HEK293 (cell line): Measurements from ENCODE around the gene XCL1.

Experiments
- AEBP2 ChIP-seq: fragments of 450-650 bp; formaldehyde crosslinking; IDR thresholded peaks from 2 replicates; pipeline ENCODE4 v1.5.1; 2016; ENCODE audit warnings: missing biosample characterization, missing genetic modification characterization, borderline replicate concordance
- BCL6B ChIP-seq: fragments of 450-650 bp; formaldehyde crosslinking; IDR thresholded peaks from 2 replicates; pipeline ENCODE4 v1.5.1; 2017; ENCODE audit warnings: missing biosample characterization, missing genetic modification characterization
- GLI4 ChIP-seq: fragments of 450-650 bp; formaldehyde crosslinking; IDR thresholded peaks from 2 replicates; pipeline ENCODE4 v1.5.1; 2016; ENCODE audit warnings: missing biosample characterization, missing genetic modification characterization
- HOXD13 ChIP-seq: sonication (generic); formaldehyde crosslinking; IDR thresholded peaks from 2 replicates; pipeline ENCODE4 v1.8.0; 2022; ENCODE audit warnings: missing genetic modification reagents, borderline replicate concordance
- IKZF3 ChIP-seq: fragments of 450-650 bp; IDR thresholded peaks from 2 replicates; pipeline ENCODE4 v1.5.0; 2018; ENCODE audit warnings: missing biosample characterization, mild to moderate bottlenecking, missing genetic modification characterization, moderate library complexity
- INSM2 ChIP-seq: fragments of 450-650 bp; formaldehyde crosslinking; IDR thresholded peaks from 2 replicates; pipeline ENCODE4 v1.5.1; 2016; ENCODE audit warnings: missing biosample characterization, missing genetic modification characterization
- KLF10 ChIP-seq: fragments of 450-650 bp; IDR thresholded peaks from 2 replicates; pipeline ENCODE4 v1.5.1; 2018; ENCODE audit warnings: missing biosample characterization, mild to moderate bottlenecking, missing genetic modification characterization
- KLF8 ChIP-seq: fragments of 450-650 bp; formaldehyde crosslinking; IDR thresholded peaks from 2 replicates; pipeline ENCODE4 v1.5.1; 2016; ENCODE audit warnings: missing biosample characterization, missing genetic modification characterization
- MZF1 ChIP-seq: fragments of 450-650 bp; formaldehyde crosslinking; IDR thresholded peaks from 2 replicates; pipeline ENCODE4 v1.5.1; 2017; ENCODE audit warnings: missing biosample characterization, missing genetic modification characterization, borderline replicate concordance
- PRDM1 ChIP-seq: fragments of 450-650 bp; formaldehyde crosslinking; IDR thresholded peaks from 2 replicates; pipeline ENCODE4; 2016; ENCODE audit warnings: missing biosample characterization, missing genetic modification characterization
- SCRT2 ChIP-seq: fragments of 450-650 bp; formaldehyde crosslinking; IDR thresholded peaks from 2 replicates; pipeline ENCODE4 v1.5.1; 2016; ENCODE audit warnings: missing biosample characterization, missing genetic modification characterization
- ZBTB26 ChIP-seq: fragments of 450-650 bp; formaldehyde crosslinking; optimal IDR thresholded peaks from 2 replicates; pipeline ENCODE3; 2016; ENCODE audit warnings: missing biosample characterization, mild to moderate bottlenecking, missing genetic modification characterization
- ZBTB48 ChIP-seq: fragments of 450-650 bp; formaldehyde crosslinking; IDR thresholded peaks from 2 replicates; pipeline ENCODE4 v1.5.1; 2016; ENCODE audit warnings: missing biosample characterization, missing genetic modification characterization
- ZEB2 ChIP-seq: fragments of 450-650 bp; formaldehyde crosslinking; IDR thresholded peaks from 2 replicates; pipeline ENCODE4 v1.5.1; 2016; ENCODE audit warnings: missing biosample characterization, missing genetic modification characterization
- ZFP37 ChIP-seq: fragments of 450-650 bp; formaldehyde crosslinking; IDR thresholded peaks from 2 replicates; pipeline ENCODE4 v1.5.1; 2016; ENCODE audit warnings: missing biosample characterization, missing genetic modification characterization
- ZFP41 ChIP-seq: fragments of 450-650 bp; formaldehyde crosslinking; IDR thresholded peaks from 2 replicates; pipeline ENCODE4 v1.5.1; 2016; ENCODE audit warnings: missing biosample characterization, missing genetic modification characterization, borderline replicate concordance
- ZNF138 ChIP-seq: fragments of 450-650 bp; formaldehyde crosslinking; IDR thresholded peaks from 2 replicates; pipeline ENCODE4 v1.5.1; 2016; ENCODE audit warnings: missing biosample characterization, missing genetic modification characterization, borderline replicate concordance
- ZNF155 ChIP-seq: fragments of 450-650 bp; formaldehyde crosslinking; IDR thresholded peaks from 2 replicates; pipeline ENCODE4 v1.5.1; 2016; ENCODE audit warnings: missing biosample characterization, missing genetic modification characterization
- ZNF18 ChIP-seq: fragments of 450-650 bp; formaldehyde crosslinking; IDR thresholded peaks from 2 replicates; pipeline ENCODE4 v1.5.1; 2016; ENCODE audit warnings: missing biosample characterization, missing genetic modification characterization
- ZNF2 ChIP-seq: fragments of 450-650 bp; formaldehyde crosslinking; IDR thresholded peaks from 2 replicates; pipeline ENCODE4 v1.5.1; 2016; ENCODE audit warnings: missing biosample characterization, missing genetic modification characterization
- ZNF354C ChIP-seq: fragments of 450-650 bp; formaldehyde crosslinking; IDR thresholded peaks from 2 replicates; pipeline ENCODE4 v1.5.1; 2016; ENCODE audit warnings: missing biosample characterization, missing genetic modification characterization, low read depth, borderline replicate concordance
- ZNF391 ChIP-seq: fragments of 450-650 bp; formaldehyde crosslinking; IDR thresholded peaks from 2 replicates; pipeline ENCODE4 v1.5.1; 2016; ENCODE audit warnings: low read depth, missing biosample characterization, missing genetic modification characterization, borderline replicate concordance
- ZNF548 ChIP-seq: fragments of 450-650 bp; formaldehyde crosslinking; IDR thresholded peaks from 2 replicates; pipeline ENCODE4 v1.5.1; 2016; ENCODE audit warnings: missing biosample characterization, missing genetic modification characterization
- ZNF558 ChIP-seq: fragments of 450-650 bp; formaldehyde crosslinking; IDR thresholded peaks from 2 replicates; pipeline ENCODE4 v1.5.1; 2016; ENCODE audit warnings: missing biosample characterization, missing genetic modification characterization
- ZNF561 ChIP-seq: fragments of 450-650 bp; IDR thresholded peaks from 2 replicates; pipeline ENCODE4 v1.5.1; 2018; ENCODE audit warnings: missing biosample characterization, missing genetic modification characterization, borderline replicate concordance
- ZNF571 ChIP-seq: fragments of 450-650 bp; formaldehyde crosslinking; IDR thresholded peaks from 2 replicates; pipeline ENCODE4 v1.5.0; 2017; ENCODE audit warnings: missing biosample characterization, missing genetic modification characterization
- ZNF621 ChIP-seq: fragments of 450-650 bp; formaldehyde crosslinking; IDR thresholded peaks from 2 replicates; pipeline ENCODE4 v1.5.1; 2017; ENCODE audit warnings: missing biosample characterization, missing genetic modification characterization
- ZNF626 ChIP-seq: fragments of 450-650 bp; sonication (Bioruptor Pico); formaldehyde crosslinking; IDR thresholded peaks from 2 replicates; pipeline ENCODE4 v1.5.1; 2018; ENCODE audit warnings: missing biosample characterization, missing genetic modification characterization, inconsistent platforms
- ZNF639 ChIP-seq: fragments of 450-650 bp; formaldehyde crosslinking; IDR thresholded peaks from 2 replicates; pipeline ENCODE4 v1.5.1; 2016; ENCODE audit warnings: missing biosample characterization, missing genetic modification characterization
- ZNF701 ChIP-seq: fragments of 450-650 bp; formaldehyde crosslinking; IDR thresholded peaks from 2 replicates; pipeline ENCODE4 v1.5.1; 2016; ENCODE audit warnings: missing biosample characterization, missing genetic modification characterization
- ZNF76 ChIP-seq: fragments of 450-650 bp; formaldehyde crosslinking; IDR thresholded peaks from 2 replicates; pipeline ENCODE4; 2016; ENCODE audit warnings: low read depth, missing biosample characterization, missing genetic modification characterization, borderline replicate concordance

The XCL1 gene

GRCh38 chr1:168623003-168623828, 46.8 kb downstream of the XCL1 start (continued):
- TF ChIP-seq IKZF3 (tag by site-specific recombination): peak; percentile 51; the same call in 1 of the 2 replicates
- TF ChIP-seq ZNF76: no peak
- peak; percentile 82 for TF ChIP-seq ZFP37
- TF ChIP-seq MZF1 (tag by site-specific recombination): no peak
- no peak for TF ChIP-seq ZNF621
- peak; percentile 89 for TF ChIP-seq PRDM1 (tag by site-specific recombination)
- no peak for TF ChIP-seq ZNF571 (tag by site-specific recombination)
- TF ChIP-seq ZNF701: no peak
- no peak for TF ChIP-seq ZBTB26
- TF ChIP-seq AEBP2 (tag by site-specific recombination): no peak
- TF ChIP-seq KLF8 (tag by site-specific recombination): peak; percentile 76; the same call in 1 of the 2 replicates
- TF ChIP-seq BCL6B (tag by site-specific recombination): no peak
- TF ChIP-seq ZBTB48: peak; percentile 29; the same call in 1 of the 2 replicates
- no peak for TF ChIP-seq ZNF561 (tag by site-specific recombination)
- no peak for TF ChIP-seq HOXD13 (CRISPR knock-in tag)
- TF ChIP-seq ZNF558 (tag by site-specific recombination): no peak
- no peak for TF ChIP-seq GLI4
- no peak for TF ChIP-seq ZNF626 (tag by site-specific recombination)
- TF ChIP-seq ZNF639 (tag by site-specific recombination): peak; percentile 72; the same call in 1 of the 2 replicates
- no peak for TF ChIP-seq SCRT2
- TF ChIP-seq ZFP41: no peak
- no peak for TF ChIP-seq ZNF548 (tag by site-specific recombination)
- TF ChIP-seq ZNF2 (tag by site-specific recombination): no peak; the same call in 1 of the 2 replicates
- no peak for TF ChIP-seq ZNF155
- TF ChIP-seq ZNF18 (tag by site-specific recombination): no peak
- TF ChIP-seq ZEB2 (tag by site-specific recombination): peak; percentile 87
- TF ChIP-seq INSM2 (tag by site-specific recombination): peak; percentile 82; the same call in 1 of the 2 replicates
- no peak for TF ChIP-seq ZNF138
- TF ChIP-seq ZNF391 (tag by site-specific recombination): no peak
- TF ChIP-seq ZNF354C: no peak
- TF ChIP-seq KLF10: no peak
